HG03108 (cell line): ENCODE measurements around the gene GIMAP8.
"Not testable (repeated sequence)": the region's sequence is repeated elsewhere in the genome, so short reads cannot be mapped to it uniquely, and the experiment has no call there.

ENCODE experiments used
- ATAC-seq: cut with Tn5 transposase; IDR thresholded peaks from one replicate; pipeline ENCODE4 v1.9.1; 2021; ENCODE audit warnings: moderate library complexity; ENCODE audit not compliant: unreplicated experiment

GIMAP8 gene

GRCh38 chr7:150511048-150511447 lies 60.6 kb downstream of the GIMAP8 start:
- no peak for ATAC-seq

- no peak for ATAC-seq
Observed at GRCh38 chr7:150513758-150514157, 63.3 kb downstream of the GIMAP8 start.

GRCh38 chr7:150514748-150515222 lies 64.4 kb downstream of the GIMAP8 start, which contains the start of gene GIMAP7:
Gene GIMAP7 (plus strand): TSS chr7:150514872. CDS start chr7:150519975, 5,103 bp downstream.
- ATAC-seq: peak; percentile 58

- no peak for ATAC-seq
Observed at GRCh38 chr7:150515248-150516147, 65.1 kb downstream of the GIMAP8 start.

GRCh38 chr7:150516956-150517745 lies 66.7 kb downstream of the GIMAP8 start:
- no peak for ATAC-seq

- ATAC-seq: no peak
Observed at GRCh38 chr7:150519310-150519709, 68.9 kb downstream of the GIMAP8 start.

GRCh38 chr7:150520145-150520544 lies 69.7 kb downstream of the GIMAP8 start:
- no peak for ATAC-seq

GRCh38 chr7:150522931-150523330 lies 72.5 kb downstream of the GIMAP8 start:
- ATAC-seq: not testable (repeated sequence)

GRCh38 chr7:150524018-150524417 lies 73.6 kb downstream of the GIMAP8 start:
- ATAC-seq: no peak
